ENCODE measurements around the gene PPP4R3A. TPM values are rescaled to one million over a fixed set of nuclear protein-coding genes. Genes with fewer than 3 reads are reported as not detected.

Gene PPP4R3A
- total and polyA plus RNA-seq, 2 experiments from 2014 or later, result 53.5 to 94.9 TPM

DNA sequence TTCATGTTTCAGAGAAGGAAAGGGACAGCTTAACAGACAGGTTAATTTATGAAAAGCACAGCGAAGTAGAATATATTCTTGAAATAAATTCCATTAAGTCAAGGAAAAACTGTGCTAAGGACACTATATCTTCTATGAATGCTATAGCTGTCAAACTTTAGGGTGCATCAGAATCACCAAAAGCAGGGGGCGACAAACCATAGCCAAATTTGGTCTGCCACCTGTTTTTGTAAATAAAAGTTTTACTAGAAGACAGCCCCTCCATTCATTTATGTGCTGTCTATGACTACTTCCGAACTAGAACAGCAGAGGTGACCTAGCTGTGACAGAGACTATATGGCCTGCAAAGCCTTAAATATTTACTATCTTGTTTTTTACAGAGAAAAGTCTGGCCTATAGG is 25.9 kb downstream of the PPP4R3A start:
- no peak for DNase-seq (ENCODE audit: low read depth in 1 of 2, low spot score in 1 of 2)
- no peaks in the 10 kb centered on the region for H3K27me3 ChIP-seq
- TF ChIP-seq, protein P1, sequence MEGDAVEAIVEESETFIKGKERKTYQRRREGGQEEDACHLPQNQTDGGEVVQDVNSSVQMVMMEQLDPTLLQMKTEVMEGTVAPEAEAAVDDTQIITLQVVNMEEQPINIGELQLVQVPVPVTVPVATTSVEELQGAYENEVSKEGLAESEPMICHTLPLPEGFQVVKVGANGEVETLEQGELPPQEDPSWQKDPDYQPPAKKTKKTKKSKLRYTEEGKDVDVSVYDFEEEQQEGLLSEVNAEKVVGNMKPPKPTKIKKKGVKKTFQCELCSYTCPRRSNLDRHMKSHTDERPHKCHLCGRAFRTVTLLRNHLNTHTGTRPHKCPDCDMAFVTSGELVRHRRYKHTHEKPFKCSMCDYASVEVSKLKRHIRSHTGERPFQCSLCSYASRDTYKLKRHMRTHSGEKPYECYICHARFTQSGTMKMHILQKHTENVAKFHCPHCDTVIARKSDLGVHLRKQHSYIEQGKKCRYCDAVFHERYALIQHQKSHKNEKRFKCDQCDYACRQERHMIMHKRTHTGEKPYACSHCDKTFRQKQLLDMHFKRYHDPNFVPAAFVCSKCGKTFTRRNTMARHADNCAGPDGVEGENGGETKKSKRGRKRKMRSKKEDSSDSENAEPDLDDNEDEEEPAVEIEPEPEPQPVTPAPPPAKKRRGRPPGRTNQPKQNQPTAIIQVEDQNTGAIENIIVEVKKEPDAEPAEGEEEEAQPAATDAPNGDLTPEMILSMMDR (IDR thresholded peaks at IDR 0.05; ENCODE audit: low read depth, low read length), result no peak
- no peak overlapping the region for H3K27ac ChIP-seq
- H3K9me3 ChIP-seq (ENCODE audit: low read depth), result no peaks in the 10 kb centered on the region
- no peaks in the 10 kb centered on the region for H3K4me1 ChIP-seq (ENCODE audit: low read depth)
- H3K36me3 ChIP-seq, result peaks cover 62% of the 10 kb centered on the region
- H3K4me3 ChIP-seq, result no peak overlapping the region

DNA sequence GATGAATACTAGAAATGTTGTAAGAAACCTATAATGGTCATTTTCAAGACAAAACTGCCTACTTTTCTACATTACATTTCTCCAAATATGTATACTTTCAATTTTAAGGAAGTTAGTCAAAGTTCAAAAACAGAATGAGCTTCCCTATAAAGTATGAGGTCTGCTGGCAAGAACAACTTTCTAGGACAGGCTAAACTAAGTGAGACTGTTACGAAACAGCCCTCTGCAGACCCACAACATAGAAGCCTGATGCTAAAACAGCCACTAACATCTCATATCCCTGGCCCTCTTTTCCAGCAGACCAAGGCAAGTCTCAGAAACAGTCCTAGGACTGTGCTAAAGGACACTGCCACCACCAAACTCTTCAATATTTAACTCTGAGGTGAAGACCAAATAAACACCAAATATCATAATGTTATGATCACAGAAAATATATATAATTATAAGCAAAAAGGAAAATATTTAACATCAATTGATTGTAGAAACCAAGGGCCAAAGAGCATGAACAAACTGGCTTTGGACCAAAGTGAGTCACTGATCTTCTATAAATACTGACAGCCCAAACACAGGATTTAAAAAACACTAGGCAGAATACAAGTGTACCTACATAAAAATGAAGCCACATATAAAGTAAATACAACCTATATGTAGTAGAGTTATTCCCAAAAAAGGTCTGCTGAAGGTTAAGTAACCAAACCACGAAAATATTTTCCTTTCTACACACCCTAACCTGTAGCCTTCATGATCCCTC is 27.7 kb downstream of the PPP4R3A start:
- TF ChIP-seq, protein P1 (IDR thresholded peaks at IDR 0.05; ENCODE audit: low read depth, low read length), result no peak
- H3K27ac ChIP-seq, result no peak overlapping the region
- peak in 1 of 2 donors; percentile 60 for DNase-seq (ENCODE audit: low read depth in 1 of 2, low spot score in 1 of 2)
- H3K4me1 ChIP-seq (ENCODE audit: low read depth), result no peaks in the 10 kb centered on the region
- H3K9me3 ChIP-seq (ENCODE audit: low read depth), result no peaks in the 10 kb centered on the region
- H3K27me3 ChIP-seq, result no peaks in the 10 kb centered on the region
- H3K36me3 ChIP-seq, result peaks cover 69% of the 10 kb centered on the region
- H3K4me3 ChIP-seq, result no peak overlapping the region

DNA sequence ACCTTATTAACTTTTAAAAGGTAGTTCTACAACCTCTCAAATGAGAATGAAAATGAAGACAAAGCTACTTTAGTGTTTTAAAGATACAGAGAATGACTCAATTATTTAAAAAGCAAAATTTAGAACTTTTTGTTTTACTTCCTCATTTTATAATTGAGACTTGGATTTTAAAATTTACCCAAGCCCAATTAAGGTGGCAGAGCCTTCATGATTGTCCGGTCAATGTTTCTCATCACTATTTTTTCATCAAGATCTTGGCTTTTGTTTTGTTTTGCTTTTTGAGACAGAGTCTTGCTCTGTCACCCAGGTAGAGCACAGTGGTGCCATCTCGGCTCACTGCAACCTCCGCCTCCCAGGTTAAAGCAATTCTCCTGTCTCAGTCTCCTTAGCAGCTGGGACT is 32.7 kb downstream of the PPP4R3A start:
- Histone ChIP-seq H3K9me3 (ENCODE audit: low read depth) (no peaks in the 10 kb centered on the region), H3K27ac (no peak overlapping the region), H3K36me3 (peaks cover 84% of the 10 kb centered on the region), H3K4me3 (no peak overlapping the region), H3K27me3 (no peaks in the 10 kb centered on the region), H3K4me1 (ENCODE audit: low read depth) (no peaks in the 10 kb centered on the region)
- TF ChIP-seq, protein P1 (IDR thresholded peaks at IDR 0.05; ENCODE audit: low read depth, low read length), result no peak
- DNase-seq (ENCODE audit: low read depth in 1 of 2, low spot score in 1 of 2), result no peak

DNA sequence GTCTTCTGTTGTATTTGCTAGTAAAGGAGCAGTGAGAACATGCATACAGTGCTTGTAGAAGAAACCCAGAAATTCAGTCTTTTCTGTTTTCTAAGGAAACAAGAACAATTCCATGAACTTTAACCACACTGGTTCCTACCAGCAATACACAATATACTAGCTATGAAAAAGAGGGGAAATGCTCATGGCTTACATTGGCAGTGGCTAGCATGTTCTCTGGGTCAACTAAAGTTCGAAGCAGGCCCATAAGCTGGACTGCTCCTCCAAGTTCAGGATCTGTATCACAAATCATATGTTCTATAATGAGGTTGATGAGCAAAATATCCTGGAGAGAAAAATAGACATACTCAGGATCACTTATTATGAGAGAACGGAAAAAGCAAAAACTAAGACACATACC is 37.1 kb downstream of the PPP4R3A start:
- Histone ChIP-seq H3K9me3 (ENCODE audit: low read depth) (no peaks in the 10 kb centered on the region), H3K27ac (no peak overlapping the region), H3K4me3 (no peak overlapping the region), H3K4me1 (ENCODE audit: low read depth) (no peaks in the 10 kb centered on the region), H3K27me3 (no peaks in the 10 kb centered on the region), H3K36me3 (peaks cover 77% of the 10 kb centered on the region)
- DNase-seq (ENCODE audit: low read depth in 1 of 2, low spot score in 1 of 2), result no peak
- TF ChIP-seq, protein P1 (IDR thresholded peaks at IDR 0.05; ENCODE audit: low read depth, low read length), result no peak

DNA sequence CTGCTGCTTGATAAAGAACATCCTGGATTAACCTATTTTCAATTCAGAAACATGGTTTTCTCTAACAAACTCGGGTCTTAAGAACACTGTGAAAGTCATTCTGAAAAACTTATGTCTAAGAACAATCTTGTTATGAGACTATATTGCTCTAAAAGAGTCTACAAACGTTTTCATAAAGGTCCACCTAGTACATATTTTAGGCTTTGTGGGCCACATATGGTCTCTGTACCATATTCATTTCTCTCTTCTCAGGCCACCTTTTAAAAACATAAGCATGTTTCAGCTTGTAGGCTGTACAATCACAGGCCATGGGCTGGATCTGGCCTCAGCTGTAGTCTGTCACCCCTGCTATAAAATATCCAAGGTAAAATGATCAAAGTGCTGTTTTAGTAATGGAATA is 39.9 kb downstream of the PPP4R3A start:
- TF ChIP-seq, protein P1 (IDR thresholded peaks at IDR 0.05; ENCODE audit: low read depth, low read length), result no peak
- H3K36me3 ChIP-seq, result peaks cover 63% of the 10 kb centered on the region

More for the DNA sequence above, 39.9 kb downstream of the PPP4R3A start:
- no peaks in the 10 kb centered on the region for H3K9me3 ChIP-seq (ENCODE audit: low read depth)
- H3K27ac ChIP-seq, result no peak overlapping the region
- H3K27me3 ChIP-seq, result no peaks in the 10 kb centered on the region
- no peaks in the 10 kb centered on the region for H3K4me1 ChIP-seq (ENCODE audit: low read depth)
- DNase-seq (ENCODE audit: low read depth in 1 of 2, low spot score in 1 of 2), result no peak
- H3K4me3 ChIP-seq, result no peak overlapping the region
